Measurements from ENCODE around the gene HIGD1C.

DNA sequence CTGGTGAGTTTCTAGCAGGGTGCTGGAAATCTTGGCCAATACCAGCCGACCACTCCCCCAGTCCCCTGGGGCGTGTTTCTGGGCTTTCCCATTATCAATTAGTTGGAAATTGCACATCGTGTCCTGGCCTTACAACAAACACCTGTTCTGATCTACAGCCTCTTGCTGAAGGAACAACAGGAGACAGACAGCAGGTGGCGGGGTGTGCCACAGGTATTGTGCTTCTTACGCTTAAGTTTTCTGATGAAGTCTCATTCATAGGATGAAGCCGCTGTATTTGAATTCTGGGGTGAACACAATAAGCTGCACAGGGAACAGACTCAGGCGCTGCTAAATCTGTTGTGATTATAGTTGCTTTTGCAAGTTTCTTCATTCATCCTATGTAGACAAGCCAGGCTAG is 703 bp downstream of the HIGD1C start:
- TF ChIP-seq, protein P1, sequence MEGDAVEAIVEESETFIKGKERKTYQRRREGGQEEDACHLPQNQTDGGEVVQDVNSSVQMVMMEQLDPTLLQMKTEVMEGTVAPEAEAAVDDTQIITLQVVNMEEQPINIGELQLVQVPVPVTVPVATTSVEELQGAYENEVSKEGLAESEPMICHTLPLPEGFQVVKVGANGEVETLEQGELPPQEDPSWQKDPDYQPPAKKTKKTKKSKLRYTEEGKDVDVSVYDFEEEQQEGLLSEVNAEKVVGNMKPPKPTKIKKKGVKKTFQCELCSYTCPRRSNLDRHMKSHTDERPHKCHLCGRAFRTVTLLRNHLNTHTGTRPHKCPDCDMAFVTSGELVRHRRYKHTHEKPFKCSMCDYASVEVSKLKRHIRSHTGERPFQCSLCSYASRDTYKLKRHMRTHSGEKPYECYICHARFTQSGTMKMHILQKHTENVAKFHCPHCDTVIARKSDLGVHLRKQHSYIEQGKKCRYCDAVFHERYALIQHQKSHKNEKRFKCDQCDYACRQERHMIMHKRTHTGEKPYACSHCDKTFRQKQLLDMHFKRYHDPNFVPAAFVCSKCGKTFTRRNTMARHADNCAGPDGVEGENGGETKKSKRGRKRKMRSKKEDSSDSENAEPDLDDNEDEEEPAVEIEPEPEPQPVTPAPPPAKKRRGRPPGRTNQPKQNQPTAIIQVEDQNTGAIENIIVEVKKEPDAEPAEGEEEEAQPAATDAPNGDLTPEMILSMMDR (IDR thresholded peaks at IDR 0.05) = no peak
- no peak for TF ChIP-seq POLR2A (IDR thresholded peaks at IDR 0.05)
- no peak for TF ChIP-seq EP300 (IDR thresholded peaks at IDR 0.05)
